Panc1 (cell line): ENCODE results near the gene SLC8B1.

Experiments
- TCF7L2 ChIP-seq: IDR thresholded peaks from 2 replicates; pipeline ENCODE4 v1.6.1; 2011; ENCODE audit warnings: mild to moderate bottlenecking, low read depth, low read length, inconsistent platforms
- TF ChIP-seq, protein P1 (sequence below): fragments of 450-650 bp; IDR thresholded peaks from 2 replicates; pipeline ENCODE4 v1.5.1; 2017; ENCODE audit warnings: mild to moderate bottlenecking

DNA sequence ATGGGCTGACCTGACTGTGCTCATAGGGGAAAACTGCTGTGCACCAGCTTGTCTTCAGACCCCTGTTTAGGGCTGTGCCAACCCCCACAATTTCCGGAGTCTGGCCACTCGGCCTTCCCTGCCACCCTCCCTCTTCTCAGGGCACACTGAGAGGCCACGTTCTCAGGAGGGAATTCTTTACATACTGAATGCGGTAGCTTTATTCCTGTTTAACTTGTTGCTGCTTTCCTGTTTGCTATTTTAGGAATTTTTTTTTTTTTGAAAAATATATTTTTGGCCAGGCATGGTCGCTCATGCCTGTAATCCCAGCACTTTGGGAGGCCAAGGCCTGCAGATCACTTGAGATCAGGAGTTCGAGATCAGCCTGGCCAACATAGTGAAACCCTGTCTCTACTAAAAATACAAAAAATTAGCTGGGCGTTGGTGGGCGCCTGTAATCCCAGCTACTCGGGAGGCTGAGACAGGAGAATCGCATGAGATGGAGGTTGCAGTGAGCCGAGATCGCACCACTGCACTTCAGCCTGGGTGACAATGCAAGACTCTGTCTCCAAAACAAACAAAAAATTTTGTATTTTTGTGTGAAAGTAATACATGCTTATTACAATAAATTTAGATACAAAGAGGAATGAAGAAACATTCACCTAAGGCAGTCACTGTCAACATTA is 74.1 kb downstream of the SLC8B1 start:
- TF ChIP-seq, protein P1, sequence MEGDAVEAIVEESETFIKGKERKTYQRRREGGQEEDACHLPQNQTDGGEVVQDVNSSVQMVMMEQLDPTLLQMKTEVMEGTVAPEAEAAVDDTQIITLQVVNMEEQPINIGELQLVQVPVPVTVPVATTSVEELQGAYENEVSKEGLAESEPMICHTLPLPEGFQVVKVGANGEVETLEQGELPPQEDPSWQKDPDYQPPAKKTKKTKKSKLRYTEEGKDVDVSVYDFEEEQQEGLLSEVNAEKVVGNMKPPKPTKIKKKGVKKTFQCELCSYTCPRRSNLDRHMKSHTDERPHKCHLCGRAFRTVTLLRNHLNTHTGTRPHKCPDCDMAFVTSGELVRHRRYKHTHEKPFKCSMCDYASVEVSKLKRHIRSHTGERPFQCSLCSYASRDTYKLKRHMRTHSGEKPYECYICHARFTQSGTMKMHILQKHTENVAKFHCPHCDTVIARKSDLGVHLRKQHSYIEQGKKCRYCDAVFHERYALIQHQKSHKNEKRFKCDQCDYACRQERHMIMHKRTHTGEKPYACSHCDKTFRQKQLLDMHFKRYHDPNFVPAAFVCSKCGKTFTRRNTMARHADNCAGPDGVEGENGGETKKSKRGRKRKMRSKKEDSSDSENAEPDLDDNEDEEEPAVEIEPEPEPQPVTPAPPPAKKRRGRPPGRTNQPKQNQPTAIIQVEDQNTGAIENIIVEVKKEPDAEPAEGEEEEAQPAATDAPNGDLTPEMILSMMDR: no peak
- no peak for TF ChIP-seq TCF7L2
